Measurements from ENCODE around the gene ASB7. TPM values are rescaled to one million over a fixed set of nuclear protein-coding genes. Genes with fewer than 3 reads are reported as not detected.

Gene ASB7
- total RNA-seq, 1 experiment from 2014 or later = 12.9 TPM

- ATAC-seq (no peak), DNase-seq (ENCODE audit: low spot score) (no peak)
- no peak overlapping the region for H3K27ac Mint-ChIP-seq
- TF ChIP-seq AFF4 (CRISPR knock-in tag; IDR thresholded peaks at IDR 0.05; ENCODE audit: borderline replicate concordance) (no peak), ARID4B (CRISPR knock-in tag; IDR thresholded peaks at IDR 0.05; ENCODE audit: borderline replicate concordance) (no peak), MXD4 (CRISPR knock-in tag; IDR thresholded peaks at IDR 0.05; ENCODE audit: borderline replicate concordance) (no peak), JUN (CRISPR knock-in tag; IDR thresholded peaks at IDR 0.05) (no peak), ZNF512 (CRISPR knock-in tag; IDR thresholded peaks at IDR 0.05; ENCODE audit: borderline replicate concordance) (no peak), ZNF532 (CRISPR knock-in tag; IDR thresholded peaks at IDR 0.05; ENCODE audit: borderline replicate concordance) (no peak), TP53 (CRISPR knock-in tag; IDR thresholded peaks at IDR 0.05) (no peak), GTF2I (CRISPR knock-in tag; conservative IDR thresholded peaks at IDR 0.05) (no peak), ZNF232 (CRISPR knock-in tag; IDR thresholded peaks at IDR 0.05) (no peak), ZNF416 (CRISPR knock-in tag; IDR thresholded peaks at IDR 0.05) (no peak), AR (CRISPR knock-in tag; IDR thresholded peaks at IDR 0.05) (no peak), USF2 (CRISPR knock-in tag; IDR thresholded peaks at IDR 0.05) (no peak), ERG (CRISPR knock-in tag; IDR thresholded peaks at IDR 0.05) (no peak), PRRX2 (CRISPR knock-in tag; IDR thresholded peaks at IDR 0.05) (no peak), CREM (CRISPR knock-in tag; IDR thresholded peaks at IDR 0.05) (no peak), MAX (CRISPR knock-in tag; IDR thresholded peaks at IDR 0.05) (no peak)
- H3K9me3 Mint-ChIP-seq = peaks cover 51% of the 10 kb centered on the region
- POLR2A ChIA-PET = no interaction called here
- H3K36me3 Mint-ChIP-seq = peaks cover 45% of the 10 kb centered on the region
- peaks cover 2% of the 10 kb centered on the region; the same call in 1 of the 2 replicates for H3K27me3 Mint-ChIP-seq (ENCODE audit: low read depth)
- H3K4me3 Mint-ChIP-seq = no peak overlapping the region
- no peaks in the 10 kb centered on the region for H3K4me1 Mint-ChIP-seq
- CTCF ChIA-PET = no interaction called here
Observed at GRCh38 chr15:100592898-100593297, 9.5 kb upstream of the ASB7 start.

Data from WTC11 (cell line).